Fibroblast of pulmonary artery (primary cell): ENCODE results near the gene SUCLG2.

ENCODE experiments used
- DNase-seq: peaks from one replicate; pipeline ENCODE4 v3.0.0-alpha.2; 2010; ENCODE audit warnings: low read depth
- H3K4me3 ChIP-seq: replicated peaks from 2 replicates; pipeline ENCODE4 v1.5.1; 2011; ENCODE audit warnings: low read depth, mild to moderate bottlenecking, control low read depth, low read length, moderate library complexity
- TF ChIP-seq, protein P1 (sequence below): IDR thresholded peaks from 2 replicates; pipeline ENCODE4 v1.5.1; 2011; ENCODE audit warnings: mild to moderate bottlenecking, control low read depth, low read length, inconsistent platforms; ENCODE audit errors: missing control alignments

Gene SUCLG2

DNA sequence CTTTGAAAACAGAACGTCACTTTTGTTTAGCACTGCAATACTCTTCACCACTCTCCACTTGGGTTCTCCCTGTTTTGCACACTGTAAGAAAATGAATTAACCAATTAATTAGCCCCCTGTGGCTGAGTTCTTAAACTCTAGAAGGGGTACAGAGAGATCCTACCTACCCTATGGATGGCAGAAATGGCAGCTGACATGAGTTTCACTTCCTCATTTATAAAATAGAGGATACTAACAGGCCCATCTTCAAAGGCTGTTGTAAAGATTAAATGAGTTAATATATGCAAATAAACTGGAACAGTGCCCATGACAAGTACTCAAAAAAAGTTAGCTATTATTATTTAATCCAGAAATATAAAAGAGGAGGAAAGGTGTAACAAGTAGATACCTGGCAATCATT is 36.9 kb downstream of the SUCLG2 start:
- H3K4me3 ChIP-seq = no peak overlapping the region
- TF ChIP-seq, protein P1, sequence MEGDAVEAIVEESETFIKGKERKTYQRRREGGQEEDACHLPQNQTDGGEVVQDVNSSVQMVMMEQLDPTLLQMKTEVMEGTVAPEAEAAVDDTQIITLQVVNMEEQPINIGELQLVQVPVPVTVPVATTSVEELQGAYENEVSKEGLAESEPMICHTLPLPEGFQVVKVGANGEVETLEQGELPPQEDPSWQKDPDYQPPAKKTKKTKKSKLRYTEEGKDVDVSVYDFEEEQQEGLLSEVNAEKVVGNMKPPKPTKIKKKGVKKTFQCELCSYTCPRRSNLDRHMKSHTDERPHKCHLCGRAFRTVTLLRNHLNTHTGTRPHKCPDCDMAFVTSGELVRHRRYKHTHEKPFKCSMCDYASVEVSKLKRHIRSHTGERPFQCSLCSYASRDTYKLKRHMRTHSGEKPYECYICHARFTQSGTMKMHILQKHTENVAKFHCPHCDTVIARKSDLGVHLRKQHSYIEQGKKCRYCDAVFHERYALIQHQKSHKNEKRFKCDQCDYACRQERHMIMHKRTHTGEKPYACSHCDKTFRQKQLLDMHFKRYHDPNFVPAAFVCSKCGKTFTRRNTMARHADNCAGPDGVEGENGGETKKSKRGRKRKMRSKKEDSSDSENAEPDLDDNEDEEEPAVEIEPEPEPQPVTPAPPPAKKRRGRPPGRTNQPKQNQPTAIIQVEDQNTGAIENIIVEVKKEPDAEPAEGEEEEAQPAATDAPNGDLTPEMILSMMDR = no peak
- no peak for DNase-seq

- TF ChIP-seq, protein P1 = no peak
- DNase-seq = no peak
- H3K4me3 ChIP-seq = no peak overlapping the region
Measured at GRCh38 chr3:67616046-67616445, 38.4 kb downstream of the SUCLG2 start.

- DNase-seq = no peak
- no peak overlapping the region for H3K4me3 ChIP-seq
- TF ChIP-seq, protein P1 = no peak
Measured at GRCh38 chr3:67614195-67614594, 40.2 kb downstream of the SUCLG2 start.

DNA sequence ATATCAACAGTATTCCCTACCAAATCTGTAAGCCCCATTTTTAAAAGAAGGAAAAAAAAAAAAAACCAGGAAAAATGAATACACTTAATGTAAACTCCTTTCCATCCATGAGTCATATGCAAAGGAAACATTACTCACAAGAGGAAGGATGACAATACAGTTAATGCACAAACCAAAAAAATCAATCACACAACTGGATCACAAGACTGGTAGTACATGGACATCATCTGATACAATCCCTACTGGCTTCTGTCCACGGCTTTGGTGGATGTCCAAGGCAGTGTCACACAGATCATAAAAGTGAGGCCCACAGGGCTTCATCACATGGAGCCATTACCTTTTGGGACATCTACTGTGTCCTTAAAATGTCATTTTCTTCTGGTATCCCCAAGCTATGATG is 44.0 kb downstream of the SUCLG2 start:
- no peak overlapping the region for H3K4me3 ChIP-seq
- DNase-seq = peak; percentile 80
- TF ChIP-seq, protein P1 = no peak

DNA sequence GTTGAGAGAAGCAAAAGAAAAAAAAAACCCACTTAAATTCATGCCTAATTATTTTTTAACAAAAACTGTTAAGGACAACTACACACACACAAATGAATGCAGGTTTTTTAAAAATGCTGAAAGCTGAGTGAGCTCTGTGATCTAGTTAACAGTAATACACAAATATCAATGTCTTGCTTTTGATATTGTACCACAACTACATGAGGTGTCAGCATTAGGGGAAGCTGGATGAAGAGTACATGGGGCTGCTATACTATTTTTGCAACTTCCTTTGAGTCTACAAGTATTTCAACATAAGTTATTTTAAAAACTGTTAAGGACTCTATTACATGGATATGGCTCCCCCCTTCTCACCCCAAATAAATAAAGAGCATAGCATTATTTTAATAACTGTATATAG is 44.7 kb downstream of the SUCLG2 start:
- TF ChIP-seq, protein P1 = no peak
- no peak overlapping the region for H3K4me3 ChIP-seq

DNA sequence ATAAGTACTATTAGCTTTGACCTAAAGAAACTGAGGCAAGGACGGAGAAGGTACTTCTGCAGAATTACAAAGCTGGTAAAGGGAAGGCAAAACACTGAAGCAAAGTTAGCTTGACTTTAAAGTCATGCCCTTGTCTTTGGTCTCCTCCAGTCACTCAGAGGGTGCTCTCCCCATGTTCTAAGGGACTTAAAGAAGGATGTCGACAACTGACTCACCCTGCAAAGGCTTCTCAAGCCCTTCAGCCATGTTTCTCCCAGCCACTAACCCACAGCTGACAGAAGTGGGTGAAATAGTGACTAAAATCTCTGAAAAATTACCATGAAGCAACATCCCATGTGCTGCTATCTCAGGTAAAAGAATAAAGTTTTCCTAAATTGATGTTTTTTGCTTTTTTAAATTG is 46.4 kb downstream of the SUCLG2 start:
- H3K4me3 ChIP-seq = no peak overlapping the region
- TF ChIP-seq, protein P1 = no peak
- DNase-seq = no peak

More for the DNA sequence above, 44.7 kb downstream of the SUCLG2 start:
- peak; percentile 8 for DNase-seq

- DNase-seq = peak; percentile 81
- TF ChIP-seq, protein P1 = peak; percentile 65
- no peak overlapping the region for H3K4me3 ChIP-seq
Measured at GRCh38 chr3:67605377-67605776, 49.0 kb downstream of the SUCLG2 start.
